IMR-90 (cell line): ENCODE results near the gene NAMPT. TPM values are rescaled to one million over a fixed set of nuclear protein-coding genes. Genes with fewer than 3 reads are reported as not detected.

ENCODE experiments used
- ATAC-seq: fragments of 200-7000 bp; cut with Tn5 transposase; 2 replicates; pipeline ENCODE4 v1.9.1; 2020; ENCODE audit warnings: low read depth, mild to moderate bottlenecking, moderate library complexity
- BruUV-seq: library from RNA; stranded (reverse); fragments of 400-500 nt; replicated peaks from 2 replicates; lab custom pipeline; 2021; lab: Mats Ljungman, UMichigan
- CTCF ChIA-PET: fragments of 300-600 bp; formaldehyde crosslinking; extraction: SDS; loops from one replicate; lab custom pipeline; 2021; ENCODE audit warnings: antibody characterized with exemption; lab: Yijun Ruan, JAX
- POLR2A ChIA-PET: fragments of 300-600 bp; sonication (Branson Sonifier 250); formaldehyde crosslinking; loops from one replicate; lab custom pipeline; 2022; ENCODE audit warnings: antibody characterized with exemption; ENCODE audit not compliant: unreplicated experiment; lab: Charles Lee
- DNase-seq: peaks from one replicate; pipeline ENCODE4 v3.0.0; 2013
- H2AFZ ChIP-seq: replicated peaks from 2 replicates; pipeline ENCODE3; 2013; ENCODE audit warnings: low read length, mild to moderate bottlenecking; ENCODE audit not compliant: poor library complexity
- H2AK5ac ChIP-seq: 2 replicates; pipeline ENCODE4 v1.6.1; 2013; ENCODE audit warnings: low read depth, low read length, inconsistent platforms
- H2AK9ac ChIP-seq: replicated peaks from 2 replicates; pipeline ENCODE3; 2013; ENCODE audit warnings: mild to moderate bottlenecking, low read depth, low read length, moderate library complexity; ENCODE audit not compliant: poor library complexity
- H2BK120ac ChIP-seq: 2 replicates; pipeline ENCODE4 v1.6.1; 2013; ENCODE audit warnings: low read depth, low read length, inconsistent platforms
- H2BK15ac ChIP-seq: 3 replicates; pipeline ENCODE4 v1.6.1; 2013; ENCODE audit warnings: low read depth, low read length, inconsistent platforms
- H2BK20ac ChIP-seq: 2 replicates; pipeline ENCODE4 v1.6.1; 2013; ENCODE audit warnings: low read depth, mild to moderate bottlenecking, inconsistent platforms, low read length, moderate library complexity
- H2BK5ac ChIP-seq: 2 replicates; pipeline ENCODE4 v1.6.1; 2013; ENCODE audit warnings: mild to moderate bottlenecking, low read depth, low read length, inconsistent platforms; ENCODE audit not compliant: poor library complexity, severe bottlenecking
- H3K14ac ChIP-seq: replicated peaks from 2 replicates; pipeline ENCODE4 v1.6.1; 2013; ENCODE audit warnings: low read depth, low read length, inconsistent platforms
- H3K18ac ChIP-seq: 2 replicates; pipeline ENCODE4 v1.6.1; 2013; ENCODE audit warnings: low read depth, low read length, control low read depth
- H3K23ac ChIP-seq: 2 replicates; pipeline ENCODE4 v1.6.1; 2013; ENCODE audit warnings: low read depth, low read length, inconsistent platforms
- H3K27ac ChIP-seq: 2 replicates; pipeline ENCODE4 v1.5.1; 2013; ENCODE audit warnings: mild to moderate bottlenecking, control low read depth, low read length; ENCODE audit not compliant: insufficient read depth
- H3K27me3 ChIP-seq: 2 replicates; pipeline ENCODE4 v1.6.1; 2013; ENCODE audit warnings: low read length; ENCODE audit not compliant: control insufficient read depth, insufficient read depth
- H3K36me3 ChIP-seq: 2 replicates; pipeline ENCODE4 v1.6.1; 2013; ENCODE audit warnings: low read length, mixed read lengths; ENCODE audit not compliant: control insufficient read depth, insufficient read depth
- H3K4ac ChIP-seq: 2 replicates; pipeline ENCODE4 v1.6.1; 2013; ENCODE audit warnings: low read depth, low read length, inconsistent platforms
- H3K4me1 ChIP-seq: 2 replicates; pipeline ENCODE4 v1.6.1; 2013; ENCODE audit warnings: low read length, mixed read lengths; ENCODE audit not compliant: control insufficient read depth, insufficient read depth
- H3K4me2 ChIP-seq: 2 replicates; pipeline ENCODE4 v1.6.1; 2013; ENCODE audit warnings: low read depth, mild to moderate bottlenecking, control low read depth, low read length, moderate library complexity
- H3K4me3 ChIP-seq: 2 replicates; pipeline ENCODE4 v1.5.1; 2013; ENCODE audit warnings: low read depth, mild to moderate bottlenecking, control low read depth, low read length, moderate library complexity; ENCODE audit not compliant: insufficient read depth
- H3K56ac ChIP-seq: 2 replicates; pipeline ENCODE4 v1.6.1; 2013; ENCODE audit warnings: low read length, inconsistent platforms; ENCODE audit not compliant: insufficient read depth; ENCODE audit errors: extremely low read depth
- H3K79me1 ChIP-seq, 2 experiments: 2 replicates each; pipeline ENCODE4 v1.6.1; 2013; ENCODE audit warnings: low read length in 2 of 2, inconsistent platforms in 1 of 2, low read depth in 1 of 2
- H3K9ac ChIP-seq: 2 replicates; pipeline ENCODE4 v1.6.1; 2013; ENCODE audit warnings: low read depth, low read length, control low read depth
- H3K9me1 ChIP-seq: 2 replicates; pipeline ENCODE4 v1.6.1; 2013; ENCODE audit warnings: low read length, inconsistent platforms; ENCODE audit not compliant: insufficient read depth
- H3K9me3 ChIP-seq: 2 replicates; pipeline ENCODE4 v1.6.1; 2013; ENCODE audit warnings: low read length; ENCODE audit not compliant: control insufficient read depth, insufficient read depth
- H4K20me1 ChIP-seq: 2 replicates; pipeline ENCODE4 v1.6.1; 2013; ENCODE audit warnings: low read length, inconsistent platforms; ENCODE audit not compliant: insufficient read depth
- H4K5ac ChIP-seq: 2 replicates; pipeline ENCODE4 v1.6.1; 2013; ENCODE audit warnings: mild to moderate bottlenecking, low read depth, low read length, control low read depth
- H4K8ac ChIP-seq, 2 experiments: 2 replicates each; pipeline ENCODE4 v1.6.1; 2013; ENCODE audit warnings: low read depth in 2 of 2, low read length in 2 of 2, control low read depth in 1 of 2, inconsistent platforms in 1 of 2
- H4K91ac ChIP-seq: 2 replicates; pipeline ENCODE4 v1.6.1; 2013; ENCODE audit warnings: low read depth, low read length, inconsistent platforms; ENCODE audit not compliant: insufficient read depth
- POLR2A ChIP-seq: IDR thresholded peaks from 2 replicates; pipeline ENCODE4 v1.6.1; 2012; ENCODE audit warnings: mild to moderate bottlenecking, low read depth, low read length
- WGBS, 2 experiments: methylation state at CpG; one replicate each; pipeline versions ENCODE4 v1.1.5 to v1.1.7; 2013; ENCODE audit warnings: missing lambda C conversion rate in 2 of 2; ENCODE audit not compliant: insufficient read length in 1 of 2; ENCODE audit errors: extremely low coverage in 2 of 2; 5-methylcytosine and 5-hydroxymethylcytosine counted together
- dilution Hi-C: fragments of 300-500 bp; cut with HindIII; formaldehyde crosslinking; loops from one replicate; pipeline ENCODE4 v1.14.3; 2018; ENCODE audit warnings: low sequenced_read_pairs; ENCODE audit not compliant: unreplicated experiment
- in situ Hi-C: fragments of 300-500 bp; cut with MboI; formaldehyde crosslinking; loops from 3 replicates; pipeline ENCODE4 v1.14.3; 2019; ENCODE audit warnings: low sequenced_read_pairs, inconsistent platforms, mixed read lengths
- intact Hi-C: fragments of 100-400 bp; cut with micrococcal nuclease; formaldehyde crosslinking; loops from 2 replicates; pipeline ENCODE4 v1.10.0; 2022
- polyA plus RNA-seq, 3 experiments: library from polyadenylated mRNA; depleted of rRNA; stranded (reverse); fragments of >200 nt; gene quantifications; 2 replicates each; pipeline ENCODE4 v1.2.3, GENCODE V29; 2012; ENCODE audit warnings: low replicate concordance in 1 of 3
- total RNA-seq: library from RNA; depleted of rRNA; stranded (reverse); fragments of >200 nt; gene quantifications from 2 replicates; pipeline ENCODE4 v1.2.3, GENCODE V29; 2012
- TF ChIP-seq, protein P1 (sequence below): conservative IDR thresholded peaks from 2 replicates; pipeline ENCODE4 v1.5.1; 2012; ENCODE audit warnings: mild to moderate bottlenecking, low read depth, low read length, improper control_type of control experiment

Gene NAMPT
- total and polyA plus RNA-seq, 2 of the 4 experiments (the other 2 are of a cell fraction), result 13.3 to 31.7 TPM

GRCh38 chr7:106276513-106276912 lies 8.3 kb downstream of the NAMPT start:
- in situ Hi-C loops, result loop anchor here (10.0 kb wide), 1 partner anchor 188 kb away; no protein-coding TSS in a partner anchor
- no peaks in the 10 kb centered on the region for H3K4me1 ChIP-seq
- WGBS, 2 experiments, result 91% methylated on average over 4 of the region's 10 CpGs; no CpG with 5 or more reads in 1 of the 2 experiments
- no peak overlapping the region for H3K56ac ChIP-seq
- peaks cover 22% of the 10 kb centered on the region for H3K36me3 ChIP-seq
- intact Hi-C loops, result no loop called here
- H3K14ac ChIP-seq, result no peak overlapping the region
- H2AK5ac ChIP-seq, result no peak overlapping the region
- no peak overlapping the region for H2AFZ ChIP-seq
- TF ChIP-seq POLR2A, result 0 out of 2 replicates have a peak, but pooled peaks have one; percentile 4
- TF ChIP-seq, protein P1, sequence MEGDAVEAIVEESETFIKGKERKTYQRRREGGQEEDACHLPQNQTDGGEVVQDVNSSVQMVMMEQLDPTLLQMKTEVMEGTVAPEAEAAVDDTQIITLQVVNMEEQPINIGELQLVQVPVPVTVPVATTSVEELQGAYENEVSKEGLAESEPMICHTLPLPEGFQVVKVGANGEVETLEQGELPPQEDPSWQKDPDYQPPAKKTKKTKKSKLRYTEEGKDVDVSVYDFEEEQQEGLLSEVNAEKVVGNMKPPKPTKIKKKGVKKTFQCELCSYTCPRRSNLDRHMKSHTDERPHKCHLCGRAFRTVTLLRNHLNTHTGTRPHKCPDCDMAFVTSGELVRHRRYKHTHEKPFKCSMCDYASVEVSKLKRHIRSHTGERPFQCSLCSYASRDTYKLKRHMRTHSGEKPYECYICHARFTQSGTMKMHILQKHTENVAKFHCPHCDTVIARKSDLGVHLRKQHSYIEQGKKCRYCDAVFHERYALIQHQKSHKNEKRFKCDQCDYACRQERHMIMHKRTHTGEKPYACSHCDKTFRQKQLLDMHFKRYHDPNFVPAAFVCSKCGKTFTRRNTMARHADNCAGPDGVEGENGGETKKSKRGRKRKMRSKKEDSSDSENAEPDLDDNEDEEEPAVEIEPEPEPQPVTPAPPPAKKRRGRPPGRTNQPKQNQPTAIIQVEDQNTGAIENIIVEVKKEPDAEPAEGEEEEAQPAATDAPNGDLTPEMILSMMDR, result no peak
- no peaks in the 10 kb centered on the region for H3K9me3 ChIP-seq
- H4K20me1 ChIP-seq, result peaks cover 26% of the 10 kb centered on the region
- no peak overlapping the region for H3K4ac ChIP-seq
- no peak overlapping the region for H4K5ac ChIP-seq
- BruUV-seq, result no TSS peak
- no peak overlapping the region for H4K8ac ChIP-seq
- POLR2A ChIA-PET, result no interaction called here
- no peaks in the 10 kb centered on the region for H3K27me3 ChIP-seq
- no peak overlapping the region for H3K18ac ChIP-seq
- ATAC-seq, result no peak
- peaks cover 5% of the 10 kb centered on the region for H3K9me1 ChIP-seq
- no peak overlapping the region for H3K4me3 ChIP-seq
- CTCF ChIA-PET, result no interaction called here
- DNase-seq, result no peak
- no peak overlapping the region for H4K91ac ChIP-seq
- no peak overlapping the region for H2BK20ac ChIP-seq
- no peak overlapping the region for H2BK5ac ChIP-seq
- no peak overlapping the region for H3K23ac ChIP-seq
- H2BK120ac ChIP-seq, result no peak overlapping the region
- no peak overlapping the region for H3K27ac ChIP-seq
- no peak overlapping the region for H2BK15ac ChIP-seq
- dilution Hi-C loops, result no loop called here
- H3K79me1 ChIP-seq, result peaks cover 21 to 44% of the 10 kb centered on the region in 2 experiments
- H2AK9ac ChIP-seq, result no peak overlapping the region
- no peak overlapping the region for H3K9ac ChIP-seq
- no peak overlapping the region for H3K4me2 ChIP-seq
